ENCODE measurements around the gene IQCB1. TPM values are rescaled to one million over a fixed set of nuclear protein-coding genes. Genes with fewer than 3 reads are reported as not detected.

The IQCB1 gene
- total RNA-seq, result 10 to 100 TPM; 37.9 to 38.2 TPM
- polyA plus RNA-seq, result 10 to 100 TPM; 18.7 to 22.3 TPM

- H3K27ac ChIP-seq (ENCODE audit: low read depth, low read length), result peak within 1 kb of the TSS; percentile 84
Observed at GRCh38 chr3:121834671-121835464, at the start of gene IQCB1, which contains the start of gene EAF2. Gene IQCB1, minus strand, starts transcription at chr3:121835060. Its CDS starts 6,100 bp downstream, at chr3:121828960. Gene EAF2, plus strand, starts transcription at chr3:121835209. Its CDS starts 77 bp downstream, at chr3:121835286.

GRCh38 chr3:121883507-121883906 lies 48.6 kb upstream of the IQCB1 start:
- POLR2A ChIA-PET (ENCODE audit: partially characterized antibody), result no interaction called here
- CTCF ChIA-PET (ENCODE audit: partially characterized antibody), result interaction anchor here (1.1 kb wide), 1 partner anchor 15 kb away, joined by 3 read pairs; no protein-coding TSS in a partner anchor
- intact Hi-C loops (cut with micrococcal nuclease), result no loop called here

More at GRCh38 chr3:121834671-121835464, at the start of gene IQCB1, which contains the start of gene EAF2:
- Mint-ChIP-seq H3K4me3 (peak within 1 kb of the TSS; percentile 92 to 98 (median 94)), H3K36me3 (peaks cover 3 to 31% of the 10 kb centered on the region in 2 donors), H3K27ac (peak within 1 kb of the TSS; percentile 77 to 98 (median 94)), H3K4me1 (peaks cover 32 to 54% (median 44%) of the 10 kb centered on the region in 4 donors), H3K9me3 (no peaks in the 10 kb centered on the region), H3K27me3 (no peaks in the 10 kb centered on the region)
- POLR2A ChIA-PET (ENCODE audit: partially characterized antibody), result interaction anchor here (0.6 to 1.7 kb wide), 8 partner anchors 9 to 680 kb away, joined by 3 to 6 read pairs (median 4); partner anchors contain the start of genes GOLGB1, HCLS1, KPNA1 and POLQ
- Histone ChIP-seq H3K4me1 (ENCODE audit: insufficient read depth, low read length) (peaks cover 30% of the 10 kb centered on the region), H3K4me3 (ENCODE audit: low read length in 2 of 2) (peak within 1 kb of the TSS; percentile 83 to 96), H3K9me3 (ENCODE audit: control insufficient read depth in 1 of 2, low read length in 2 of 2) (no peaks in the 10 kb centered on the region), H3K27me3 (ENCODE audit: insufficient read depth, low read length) (no peaks in the 10 kb centered on the region), H3K36me3 (ENCODE audit: insufficient read depth, low read length) (peaks cover 6% of the 10 kb centered on the region)
- intact Hi-C loops (cut with micrococcal nuclease), result loop anchor here (1.0 to 10.0 kb wide), 9 partner anchors 12 to 1740 kb away; partner anchors contain the start of genes FAM162A, GOLGB1, GSK3B and HCLS1
- DNase-seq, result peak; percentile 97 to 98 (median 97)
- CTCF ChIA-PET (ENCODE audit: partially characterized antibody), result no interaction called here

GRCh38 chr3:121878411-121878810 lies 43.6 kb upstream of the IQCB1 start:
- ChIA-PET POLR2A (ENCODE audit: partially characterized antibody) (no interaction called here), CTCF (ENCODE audit: partially characterized antibody) (no interaction called here)
- H3K9me3 Mint-ChIP-seq, result no peaks in the 10 kb centered on the region
- H3K4me3 Mint-ChIP-seq, result no peak overlapping the region
- H3K9me3 ChIP-seq (ENCODE audit: control insufficient read depth in 1 of 2, low read length in 2 of 2), result no peaks in the 10 kb centered on the region
- no peaks in the 10 kb centered on the region for H3K27me3 Mint-ChIP-seq
- H3K27ac ChIP-seq (ENCODE audit: low read depth, low read length), result no peak overlapping the region
- H3K36me3 Mint-ChIP-seq, result peaks cover 0 to 10% of the 10 kb centered on the region in 2 donors
- H3K36me3 ChIP-seq (ENCODE audit: insufficient read depth, low read length), result no peaks in the 10 kb centered on the region
- H3K27ac Mint-ChIP-seq, result no peak overlapping the region
- H3K4me1 ChIP-seq (ENCODE audit: insufficient read depth, low read length), result no peaks in the 10 kb centered on the region
- H3K4me3 ChIP-seq (ENCODE audit: low read length in 2 of 2), result no peak overlapping the region
- intact Hi-C loops (cut with micrococcal nuclease), result no loop called here
- DNase-seq, result no peak
- peaks cover 0 to 2% (median 0%) of the 10 kb centered on the region in 4 donors for H3K4me1 Mint-ChIP-seq
- H3K27me3 ChIP-seq (ENCODE audit: insufficient read depth, low read length), result no peaks in the 10 kb centered on the region

More at GRCh38 chr3:121883507-121883906, 48.6 kb upstream of the IQCB1 start:
- Histone ChIP-seq H3K36me3 (ENCODE audit: insufficient read depth, low read length) (no peaks in the 10 kb centered on the region), H3K4me1 (ENCODE audit: insufficient read depth, low read length) (no peaks in the 10 kb centered on the region), H3K27ac (ENCODE audit: low read depth, low read length) (no peak overlapping the region), H3K4me3 (ENCODE audit: low read length in 2 of 2) (no peak overlapping the region), H3K9me3 (ENCODE audit: control insufficient read depth in 1 of 2, low read length in 2 of 2) (no peaks in the 10 kb centered on the region), H3K27me3 (ENCODE audit: insufficient read depth, low read length) (no peaks in the 10 kb centered on the region)
- Mint-ChIP-seq H3K9me3 (no peaks in the 10 kb centered on the region), H3K27ac (no peak overlapping the region), H3K27me3 (no peaks in the 10 kb centered on the region), H3K36me3 (peaks cover 0 to 13% of the 10 kb centered on the region in 2 donors), H3K4me3 (no peak overlapping the region), H3K4me1 (no peaks in the 10 kb centered on the region)
- DNase-seq, result peak in 2 of 5 donors; percentile 0 to 5

- no peaks in the 10 kb centered on the region for H3K27me3 Mint-ChIP-seq
- peaks cover 5 to 13% of the 10 kb centered on the region in 2 donors for H3K36me3 Mint-ChIP-seq
- POLR2A ChIA-PET (ENCODE audit: partially characterized antibody), result no interaction called here
- Histone ChIP-seq H3K27ac (ENCODE audit: low read depth, low read length) (no peak overlapping the region), H3K4me1 (ENCODE audit: insufficient read depth, low read length) (no peaks in the 10 kb centered on the region), H3K36me3 (ENCODE audit: insufficient read depth, low read length) (no peaks in the 10 kb centered on the region), H3K4me3 (ENCODE audit: low read length in 2 of 2) (no peak overlapping the region), H3K27me3 (ENCODE audit: insufficient read depth, low read length) (no peaks in the 10 kb centered on the region), H3K9me3 (ENCODE audit: control insufficient read depth in 1 of 2, low read length in 2 of 2) (no peaks in the 10 kb centered on the region)
- peaks cover 0 to 2% (median 0%) of the 10 kb centered on the region in 8 donors for H3K9me3 Mint-ChIP-seq
- CTCF ChIA-PET (ENCODE audit: partially characterized antibody), result no interaction called here
- H3K4me3 Mint-ChIP-seq, result no peak overlapping the region
- DNase-seq, result no peak
- intact Hi-C loops (cut with micrococcal nuclease), result no loop called here
- H3K27ac Mint-ChIP-seq, result peak overlapping the region in 1 of 7 donors; percentile 43
- peaks cover 0 to 2% (median 0%) of the 10 kb centered on the region in 4 donors for H3K4me1 Mint-ChIP-seq
Observed at GRCh38 chr3:121871430-121871829, 36.6 kb upstream of the IQCB1 start.

GRCh38 chr3:121870717-121871116 lies 35.9 kb upstream of the IQCB1 start:
- ChIA-PET POLR2A (ENCODE audit: partially characterized antibody) (no interaction called here), CTCF (ENCODE audit: partially characterized antibody) (no interaction called here)
- H3K27me3 ChIP-seq (ENCODE audit: insufficient read depth, low read length), result no peaks in the 10 kb centered on the region
- DNase-seq, result no peak
- H3K27ac ChIP-seq (ENCODE audit: low read depth, low read length), result no peak overlapping the region
- Mint-ChIP-seq H3K27ac (no peak overlapping the region), H3K4me3 (no peak overlapping the region), H3K4me1 (no peaks in the 10 kb centered on the region), H3K27me3 (no peaks in the 10 kb centered on the region), H3K9me3 (peaks cover 0 to 2% (median 0%) of the 10 kb centered on the region in 8 donors), H3K36me3 (peaks cover 5 to 18% of the 10 kb centered on the region in 2 donors)
- H3K9me3 ChIP-seq (ENCODE audit: control insufficient read depth in 1 of 2, low read length in 2 of 2), result no peaks in the 10 kb centered on the region
- intact Hi-C loops (cut with micrococcal nuclease), result no loop called here
- no peaks in the 10 kb centered on the region for H3K36me3 ChIP-seq (ENCODE audit: insufficient read depth, low read length)
- H3K4me1 ChIP-seq (ENCODE audit: insufficient read depth, low read length), result no peaks in the 10 kb centered on the region
- no peak overlapping the region for H3K4me3 ChIP-seq (ENCODE audit: low read length in 2 of 2)

- H3K27ac ChIP-seq (ENCODE audit: low read depth, low read length), result no peak overlapping the region
- intact Hi-C loops (cut with micrococcal nuclease), result no loop called here
- peaks cover 0 to 2% (median 0%) of the 10 kb centered on the region in 8 donors for H3K9me3 Mint-ChIP-seq
- no peak overlapping the region for H3K4me3 Mint-ChIP-seq
- no peaks in the 10 kb centered on the region for H3K27me3 Mint-ChIP-seq
- H3K9me3 ChIP-seq (ENCODE audit: control insufficient read depth in 1 of 2, low read length in 2 of 2), result no peaks in the 10 kb centered on the region
- no peaks in the 10 kb centered on the region for H3K4me1 Mint-ChIP-seq
- CTCF ChIA-PET (ENCODE audit: partially characterized antibody), result no interaction called here
- H3K27ac Mint-ChIP-seq, result no peak overlapping the region
- POLR2A ChIA-PET (ENCODE audit: partially characterized antibody), result no interaction called here
- no peaks in the 10 kb centered on the region for H3K36me3 ChIP-seq (ENCODE audit: insufficient read depth, low read length)
- H3K4me1 ChIP-seq (ENCODE audit: insufficient read depth, low read length), result no peaks in the 10 kb centered on the region
- H3K36me3 Mint-ChIP-seq, result peaks cover 5 to 18% of the 10 kb centered on the region in 2 donors
- H3K4me3 ChIP-seq (ENCODE audit: low read length in 2 of 2), result no peak overlapping the region
- no peaks in the 10 kb centered on the region for H3K27me3 ChIP-seq (ENCODE audit: insufficient read depth, low read length)
- no peak for DNase-seq
Observed at GRCh38 chr3:121869736-121870135, 34.9 kb upstream of the IQCB1 start.

- Histone ChIP-seq H3K9me3 (ENCODE audit: control insufficient read depth in 1 of 2, low read length in 2 of 2) (no peaks in the 10 kb centered on the region), H3K4me1 (ENCODE audit: insufficient read depth, low read length) (no peaks in the 10 kb centered on the region), H3K27ac (ENCODE audit: low read depth, low read length) (no peak overlapping the region), H3K36me3 (ENCODE audit: insufficient read depth, low read length) (no peaks in the 10 kb centered on the region), H3K4me3 (ENCODE audit: low read length in 2 of 2) (no peak overlapping the region), H3K27me3 (ENCODE audit: insufficient read depth, low read length) (no peaks in the 10 kb centered on the region)
- intact Hi-C loops (cut with micrococcal nuclease), result no loop called here
- H3K9me3 Mint-ChIP-seq, result peaks cover 0 to 4% (median 0%) of the 10 kb centered on the region in 8 donors
- H3K4me3 Mint-ChIP-seq, result no peak overlapping the region
- no peak for DNase-seq
- ChIA-PET CTCF (ENCODE audit: partially characterized antibody) (no interaction called here), POLR2A (ENCODE audit: partially characterized antibody) (interaction anchor here (0.6 kb wide), 1 partner anchor 55 kb away, joined by 3 read pairs; no protein-coding TSS in a partner anchor)
- no peaks in the 10 kb centered on the region for H3K27me3 Mint-ChIP-seq
- H3K4me1 Mint-ChIP-seq, result no peaks in the 10 kb centered on the region
- H3K27ac Mint-ChIP-seq, result no peak overlapping the region
- peaks cover 4 to 45% of the 10 kb centered on the region in 2 donors for H3K36me3 Mint-ChIP-seq
Observed at GRCh38 chr3:121863801-121864200, 28.9 kb upstream of the IQCB1 start.
